Endothelial cell of hepatic sinusoid (primary cell): Measurements from ENCODE around the gene AMPD2.
"Not testable (repeated sequence)": the region's sequence is repeated elsewhere in the genome, so short reads cannot be mapped to it uniquely, and the experiment has no call there.

Source experiments
- in situ Hi-C: cut with HindIII; loops from 2 replicates; pipeline ENCODE4 v1.10.0; 2017; ENCODE audit warnings: low sequenced_read_pairs

AMPD2 gene

DNA sequence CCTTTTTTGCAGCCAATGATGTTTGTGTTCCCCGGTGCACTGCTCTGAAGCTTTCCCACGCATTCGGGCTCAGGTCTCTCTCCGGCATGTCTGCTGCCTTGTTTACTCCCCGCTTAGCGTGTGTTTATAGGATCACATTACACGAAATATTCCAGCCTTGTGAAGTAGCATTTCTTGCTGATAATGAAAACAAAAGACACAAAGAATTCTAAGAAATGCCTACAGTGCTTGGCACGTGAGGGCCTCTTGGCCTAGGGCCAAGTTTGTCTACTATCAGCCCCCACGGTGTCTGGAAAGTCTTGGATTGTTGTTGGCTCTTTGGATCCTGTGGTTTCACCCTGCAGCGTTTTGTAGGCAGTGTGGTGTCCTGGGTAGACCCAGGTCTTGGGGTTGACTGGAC, 25.0 kb downstream of the AMPD2 start:
- in situ Hi-C loops: loop anchor here (5.0 kb wide), 2 partner anchors 83 to 107 kb away; partner anchors contain the start of gene GPR61

DNA sequence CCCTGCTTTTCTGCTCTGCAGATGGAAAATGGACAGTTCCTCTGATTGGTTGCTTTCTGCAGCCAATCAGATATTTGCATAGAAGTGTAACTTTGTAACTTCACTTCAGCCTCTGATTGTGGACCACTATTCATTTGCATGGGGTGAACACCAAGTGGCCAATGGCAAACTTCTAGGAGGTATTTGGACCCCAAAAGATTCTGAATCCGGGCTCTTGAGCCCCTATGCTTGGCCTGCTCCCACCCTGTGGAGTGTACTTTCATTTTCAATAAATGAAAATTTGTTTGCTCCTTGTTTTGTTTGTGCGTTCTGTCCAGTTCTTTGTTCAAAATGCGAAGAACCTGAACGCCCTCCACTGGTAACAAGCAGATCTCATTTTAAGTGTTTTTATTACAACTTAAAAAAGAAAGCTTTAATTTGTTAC, 29.9 kb downstream of the AMPD2 start:
- in situ Hi-C loops: loop anchor here (5.0 kb wide), 1 partner anchor 78 kb away; no protein-coding TSS in a partner anchor

DNA sequence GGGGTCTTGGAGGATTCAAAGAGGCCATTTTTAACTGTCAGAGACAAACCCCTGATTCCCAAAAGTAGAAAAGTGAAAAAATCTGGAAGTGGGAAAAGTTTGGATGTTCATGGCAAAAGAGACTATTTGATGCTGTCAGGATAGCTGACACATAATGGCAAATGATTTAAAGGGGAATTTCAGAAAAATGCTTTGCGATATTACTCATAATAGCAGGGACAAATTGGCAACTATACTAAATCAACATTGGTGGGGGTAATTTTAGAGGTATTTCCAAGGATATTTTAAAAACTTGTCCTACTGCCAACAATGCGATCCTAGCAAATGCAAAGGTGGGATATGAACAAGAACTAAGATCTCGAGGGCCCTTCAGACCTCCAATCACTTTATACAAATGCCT, 31.0 kb downstream of the AMPD2 start:
- in situ Hi-C loops: no loop called here

DNA sequence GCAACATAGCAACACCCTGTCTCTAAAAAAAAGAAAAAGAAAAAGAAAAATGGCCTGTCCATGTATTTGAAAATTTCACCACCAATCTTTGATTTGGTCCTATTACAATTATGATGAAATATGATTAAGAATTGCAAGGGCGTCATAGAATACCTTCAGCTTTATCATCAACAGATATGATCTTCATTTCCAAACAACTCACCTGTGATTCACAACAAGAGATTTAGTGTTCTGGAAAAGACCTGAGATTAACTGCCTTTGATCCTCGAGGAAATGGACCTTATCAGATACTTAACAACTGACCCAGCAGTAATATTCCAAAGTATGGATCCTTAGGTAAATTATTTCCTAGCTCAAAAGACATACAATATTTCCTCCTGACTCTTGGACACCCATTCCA, 32.8 kb downstream of the AMPD2 start:
- in situ Hi-C loops: no loop called here

DNA sequence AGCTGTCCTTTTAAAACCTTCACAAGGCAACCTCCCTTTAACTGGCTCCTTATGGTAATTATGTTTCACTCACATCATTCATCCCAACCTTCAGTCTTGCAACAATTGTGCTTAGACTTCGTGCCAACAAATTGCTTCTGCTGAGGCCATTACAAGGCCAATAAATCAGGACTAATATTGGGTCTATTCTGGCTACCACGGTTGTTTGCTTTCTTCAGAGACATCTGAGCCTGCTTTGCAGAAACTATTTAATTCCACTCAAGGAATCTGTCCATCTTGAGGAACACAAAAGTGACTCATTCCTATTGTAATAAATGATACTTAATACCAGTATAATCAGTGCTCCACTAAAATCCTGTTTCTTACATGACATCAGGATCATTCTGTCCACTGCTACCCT, 33.7 kb downstream of the AMPD2 start:
- in situ Hi-C loops: no loop called here

DNA sequence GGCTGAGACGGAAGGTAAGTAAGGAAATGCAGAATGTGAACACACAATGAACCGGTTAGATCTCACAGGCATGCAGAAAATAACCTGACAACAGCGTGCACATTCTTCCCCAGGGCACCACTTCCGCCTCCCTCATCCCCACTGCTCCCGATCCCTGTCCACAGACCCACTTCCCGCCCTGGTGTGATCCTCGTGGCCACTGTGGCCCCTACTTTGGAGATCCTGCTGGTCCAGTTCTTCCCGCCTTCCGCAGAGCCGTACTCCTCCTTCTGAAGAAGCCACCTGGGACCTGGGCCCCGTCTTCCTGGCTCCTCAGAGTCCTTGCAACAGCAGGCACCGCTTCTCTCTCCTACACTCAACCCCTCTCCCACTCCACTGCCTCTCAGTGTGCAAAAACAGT, 34.9 kb downstream of the AMPD2 start:
- in situ Hi-C loops: no loop called here

DNA sequence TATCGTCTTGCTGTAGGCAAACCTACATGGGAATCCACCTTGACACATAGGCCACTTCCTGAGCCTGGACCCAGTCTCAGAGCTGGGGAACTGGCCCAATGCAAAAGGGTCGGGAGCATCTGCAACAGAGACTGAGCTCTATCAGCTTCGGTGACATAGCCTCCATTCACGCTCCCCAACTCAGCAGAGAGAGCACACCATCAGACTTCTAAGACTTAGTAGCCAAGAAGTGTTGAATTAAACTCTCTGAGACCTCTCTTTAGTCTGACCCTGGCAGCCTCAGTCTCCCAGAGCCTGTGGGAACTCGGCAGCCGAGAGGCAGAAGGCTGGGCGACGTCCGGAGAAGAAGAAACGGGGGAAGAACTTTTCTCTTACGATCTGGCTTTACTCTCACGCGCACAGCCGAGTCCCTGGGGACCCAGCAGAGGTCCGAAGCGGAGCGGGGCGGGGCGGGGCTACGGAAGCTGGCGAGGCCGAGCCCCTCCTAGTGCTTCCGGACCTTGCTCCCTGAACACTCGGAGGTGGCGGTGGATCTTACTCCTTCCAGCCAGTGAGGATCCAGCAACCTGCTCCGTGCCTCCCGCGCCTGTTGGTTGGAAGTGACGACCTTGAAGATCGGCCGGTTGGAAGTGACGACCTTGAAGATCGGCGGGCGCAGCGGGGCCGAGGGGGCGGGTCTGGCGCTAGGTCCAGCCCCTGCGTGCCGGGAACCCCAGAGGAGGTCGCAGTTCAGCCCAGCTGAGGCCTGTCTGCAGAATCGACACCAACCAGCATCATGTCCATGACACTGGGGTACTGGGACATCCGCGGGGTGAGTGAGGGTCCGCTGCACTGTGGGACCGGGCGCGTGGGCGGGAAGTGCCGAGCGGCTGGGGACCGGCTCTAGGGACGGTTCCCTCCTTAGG, 36.2 kb downstream of the AMPD2 start, which contains the start of gene GSTM4:
GSTM4 (plus strand) TSS at position 485 of the 905 bp plus-strand sequence; CDS start at position 776, 291 bp downstream.
- in situ Hi-C loops: no loop called here

DNA sequence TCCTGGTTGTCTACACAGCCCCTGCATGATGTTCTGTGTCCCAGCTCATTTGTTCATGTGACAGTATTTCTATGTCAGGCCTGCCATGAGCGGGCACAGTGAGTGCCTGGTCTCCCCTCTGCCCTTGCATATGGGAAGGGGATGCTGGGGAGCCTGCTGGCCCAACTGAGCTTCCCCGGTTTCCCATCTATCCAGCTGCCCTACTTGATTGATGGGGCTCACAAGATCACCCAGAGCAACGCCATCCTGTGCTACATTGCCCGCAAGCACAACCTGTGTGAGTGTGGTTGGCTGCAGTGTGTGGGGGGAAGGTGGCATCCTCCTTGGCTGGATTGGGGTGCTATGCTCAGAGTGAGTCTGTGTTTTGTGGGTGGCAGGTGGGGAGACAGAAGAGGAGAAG, 37.8 kb downstream of the AMPD2 start:
- in situ Hi-C loops: no loop called here

DNA sequence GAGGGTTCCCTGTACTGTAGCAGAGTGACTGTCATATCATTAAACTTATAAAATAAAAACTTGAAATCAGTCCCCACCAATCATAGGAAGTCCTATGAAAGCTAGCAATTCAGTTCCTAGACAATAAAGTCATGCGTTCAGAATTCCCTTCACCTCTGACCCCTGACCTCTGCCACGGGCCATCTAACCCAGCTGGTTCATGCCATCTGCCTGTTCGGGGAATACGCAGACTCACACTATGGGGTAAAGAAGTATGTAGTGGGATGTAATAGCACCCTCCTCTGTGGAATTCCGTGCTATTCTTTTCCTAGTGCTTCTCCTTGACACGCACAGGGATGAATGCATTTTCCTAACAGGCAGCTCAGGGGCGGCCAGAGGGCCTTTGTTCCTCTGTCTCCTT, 38.3 kb downstream of the AMPD2 start:
- in situ Hi-C loops: no loop called here

DNA sequence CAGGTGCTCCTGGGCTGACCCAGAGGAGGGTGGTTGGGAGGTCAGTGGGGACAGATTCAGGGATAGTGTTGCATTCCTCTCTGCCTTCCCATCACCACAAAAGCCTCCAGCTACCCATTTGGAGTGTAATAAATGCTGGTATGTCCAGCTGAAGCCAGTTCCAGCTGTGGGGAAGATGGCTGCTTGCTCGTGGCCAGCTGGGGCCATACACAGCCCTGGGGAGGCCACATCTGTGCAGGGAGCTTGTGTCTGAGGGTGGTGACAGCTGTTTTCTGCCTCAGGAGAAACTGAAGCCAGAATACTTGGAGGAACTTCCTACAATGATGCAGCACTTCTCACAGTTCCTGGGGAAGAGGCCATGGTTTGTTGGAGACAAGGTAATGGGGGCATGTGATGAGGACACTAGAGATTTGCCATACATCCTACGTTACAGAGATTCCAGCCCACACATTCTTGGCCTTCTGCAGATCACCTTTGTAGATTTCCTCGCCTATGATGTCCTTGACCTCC, 39.0 kb downstream of the AMPD2 start:
- in situ Hi-C loops: no loop called here

DNA sequence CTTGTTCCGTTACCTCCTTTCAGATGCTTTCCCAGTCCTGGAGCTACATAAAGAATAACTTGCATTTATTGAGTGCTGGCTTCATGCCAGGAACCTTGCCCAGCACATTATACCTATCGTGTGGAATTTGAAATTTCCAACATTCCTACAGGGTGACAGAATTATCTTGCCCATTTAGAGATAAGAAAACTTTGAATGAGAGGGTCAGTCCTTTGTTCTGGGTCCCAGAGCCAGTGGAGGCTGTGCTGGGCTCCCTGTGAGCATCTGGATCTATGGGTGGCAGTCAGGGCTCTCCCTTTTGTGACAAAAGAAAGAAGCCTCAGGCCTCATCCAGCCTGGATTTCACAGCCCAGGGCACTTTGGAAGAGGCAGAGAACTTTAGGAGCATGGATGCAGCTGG, 39.5 kb downstream of the AMPD2 start:
- in situ Hi-C loops: no loop called here

DNA sequence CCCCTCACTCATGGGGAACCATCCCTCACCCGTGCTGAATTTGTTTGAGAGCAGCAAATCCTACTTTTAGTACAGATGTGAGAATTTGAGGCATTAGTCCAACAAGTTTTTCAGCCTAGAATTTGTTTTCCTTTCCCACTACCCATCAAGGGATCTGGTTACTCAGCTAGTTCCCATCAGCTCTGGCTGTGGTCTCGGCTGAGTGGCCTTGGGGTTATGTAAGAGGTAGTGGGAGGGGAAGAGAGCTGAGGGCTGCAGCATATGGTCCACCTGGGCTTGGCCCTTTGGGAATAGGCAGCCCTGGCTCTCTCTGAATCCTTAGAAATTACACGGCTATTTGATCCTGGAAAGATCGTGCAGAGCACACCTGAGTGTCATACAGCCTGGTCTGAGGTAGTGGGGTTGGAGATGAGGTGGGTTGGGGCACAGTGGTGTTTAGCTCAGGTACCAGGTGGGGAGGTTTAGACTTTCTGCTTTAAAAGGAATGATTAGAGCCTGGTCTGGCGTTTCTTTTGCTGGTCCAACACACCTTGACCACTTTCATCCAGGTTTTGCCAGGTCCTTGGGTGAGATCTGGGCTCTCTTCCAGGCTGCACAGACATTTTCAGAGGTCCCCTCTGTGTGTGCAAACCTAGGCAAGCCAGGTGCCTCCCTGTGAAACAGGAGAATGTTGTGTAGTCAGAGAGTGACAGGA, 40.5 kb downstream of the AMPD2 start:
- in situ Hi-C loops: no loop called here

DNA sequence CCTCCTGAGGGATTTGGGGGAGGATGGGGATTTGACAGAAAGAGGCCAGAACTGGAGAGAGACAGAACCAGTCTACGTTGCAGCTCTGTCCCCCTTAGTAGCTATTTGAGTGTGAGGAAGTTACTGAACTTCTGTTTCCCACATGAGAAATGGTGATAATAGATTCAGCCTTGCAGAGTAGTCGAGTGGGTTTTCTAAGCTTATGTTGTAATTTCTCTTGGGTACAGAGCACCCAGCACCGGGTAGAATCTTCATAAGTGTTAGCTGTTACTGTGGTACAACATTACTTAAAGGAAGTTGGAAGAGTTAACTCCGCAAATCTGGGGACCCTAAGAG, 41.0 kb downstream of the AMPD2 start:
- in situ Hi-C loops: not testable (repeated sequence)

DNA sequence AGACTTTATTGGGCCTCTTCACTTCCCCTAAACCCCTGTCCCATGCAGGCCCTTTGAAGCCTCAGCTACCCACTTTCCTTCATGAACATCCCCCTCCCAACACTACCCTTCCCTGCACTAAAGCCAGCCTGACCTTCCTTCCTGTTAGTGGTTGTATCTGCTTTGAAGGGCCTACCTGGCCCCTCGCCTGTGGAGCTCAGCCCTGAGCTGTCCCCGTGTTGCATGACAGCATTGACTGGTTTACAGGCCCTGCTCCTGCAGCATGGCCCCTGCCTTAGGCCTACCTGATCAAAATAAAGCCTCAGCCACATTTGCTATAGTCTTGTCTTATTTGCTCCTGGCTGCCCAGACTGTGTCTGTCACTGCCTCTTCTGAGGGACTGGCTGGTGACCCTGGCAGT, 41.8 kb downstream of the AMPD2 start:
- in situ Hi-C loops: no loop called here

DNA sequence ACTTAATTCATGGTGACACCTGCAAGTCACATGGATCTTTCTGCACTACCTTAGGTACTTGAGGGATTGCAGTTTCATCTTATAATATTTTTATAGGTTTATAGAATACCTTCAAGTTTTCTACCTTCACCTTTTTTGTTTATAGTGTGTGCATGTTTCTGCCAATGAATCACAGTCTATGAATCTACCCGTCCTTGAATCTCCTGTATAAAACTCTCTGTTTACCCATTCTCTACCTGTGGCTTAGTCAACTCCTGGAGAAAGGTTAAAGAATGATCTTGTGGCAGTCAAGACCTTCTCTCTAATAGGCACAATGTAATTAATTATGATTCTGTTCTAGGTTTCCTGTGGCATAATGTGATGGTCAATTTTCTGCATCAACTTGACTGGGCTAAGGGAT, 45.0 kb downstream of the AMPD2 start:
- in situ Hi-C loops: no loop called here

DNA sequence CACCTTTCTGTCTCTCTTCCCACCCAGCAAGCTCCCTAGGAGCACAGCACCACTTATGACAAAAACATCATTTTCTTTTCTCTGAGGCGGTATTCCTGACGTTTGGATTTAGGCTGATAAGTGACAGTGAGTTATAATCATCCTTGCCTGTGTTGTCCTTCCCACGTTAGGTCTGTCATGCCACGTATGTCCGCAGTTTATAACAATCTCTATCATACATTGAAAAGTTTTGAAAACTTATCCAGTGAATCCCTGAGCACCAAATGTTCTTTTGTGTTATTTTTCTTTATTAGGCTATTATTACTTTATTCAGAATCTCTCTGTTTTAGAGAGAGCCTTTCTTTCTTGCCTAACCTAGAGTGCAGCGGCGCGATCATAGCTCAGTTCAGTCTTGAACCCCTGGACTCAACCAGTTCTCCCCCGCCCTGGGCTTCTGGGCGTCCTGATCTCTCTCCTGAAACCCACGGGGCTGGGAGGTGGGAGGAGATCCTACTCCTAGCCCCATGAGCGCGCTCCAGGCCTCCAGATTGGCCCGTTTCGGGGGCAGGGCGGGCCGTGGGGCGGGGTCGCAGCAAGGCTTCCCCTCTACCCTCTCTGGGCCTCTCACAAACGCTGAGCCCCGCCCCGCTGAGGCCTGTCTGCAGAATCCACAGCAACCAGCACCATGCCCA, 48.0 kb downstream of the AMPD2 start, which contains the start of gene GSTM2:
GSTM2 (plus strand) TSS at position 606 of the 671 bp plus-strand sequence; CDS start at position 665, 59 bp downstream.
- in situ Hi-C loops: no loop called here

DNA sequence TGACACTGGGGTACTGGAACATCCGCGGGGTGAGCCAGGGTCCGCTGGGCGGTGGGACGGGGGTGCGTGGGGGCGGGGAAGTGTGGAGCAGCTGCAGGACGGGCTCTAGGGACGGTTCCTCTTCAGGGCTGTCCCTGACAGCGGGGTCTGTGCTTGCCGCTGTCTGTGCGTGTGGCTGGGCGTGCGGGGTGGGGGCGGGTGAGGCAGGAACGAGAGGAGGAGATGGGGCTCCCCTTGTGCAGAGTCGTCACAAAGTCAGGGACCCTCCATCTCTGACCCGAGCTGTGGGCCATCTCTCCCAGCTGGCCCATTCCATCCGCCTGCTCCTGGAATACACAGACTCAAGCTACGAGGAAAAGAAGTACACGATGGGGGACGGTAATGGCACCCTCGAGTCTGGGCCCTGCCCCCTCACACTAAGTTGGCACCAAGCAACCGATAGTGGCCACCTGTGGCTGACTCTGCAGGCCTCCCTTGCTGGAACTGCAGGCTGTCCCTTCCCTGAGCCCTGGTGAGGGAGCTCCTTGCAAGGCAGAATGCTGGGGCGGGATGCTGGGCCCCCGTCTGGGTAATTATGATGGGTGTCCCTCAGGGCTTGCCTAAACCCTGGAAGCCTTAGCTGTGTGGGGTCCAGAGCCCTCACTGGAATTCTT, 48.6 kb downstream of the AMPD2 start:
- in situ Hi-C loops: no loop called here

DNA sequence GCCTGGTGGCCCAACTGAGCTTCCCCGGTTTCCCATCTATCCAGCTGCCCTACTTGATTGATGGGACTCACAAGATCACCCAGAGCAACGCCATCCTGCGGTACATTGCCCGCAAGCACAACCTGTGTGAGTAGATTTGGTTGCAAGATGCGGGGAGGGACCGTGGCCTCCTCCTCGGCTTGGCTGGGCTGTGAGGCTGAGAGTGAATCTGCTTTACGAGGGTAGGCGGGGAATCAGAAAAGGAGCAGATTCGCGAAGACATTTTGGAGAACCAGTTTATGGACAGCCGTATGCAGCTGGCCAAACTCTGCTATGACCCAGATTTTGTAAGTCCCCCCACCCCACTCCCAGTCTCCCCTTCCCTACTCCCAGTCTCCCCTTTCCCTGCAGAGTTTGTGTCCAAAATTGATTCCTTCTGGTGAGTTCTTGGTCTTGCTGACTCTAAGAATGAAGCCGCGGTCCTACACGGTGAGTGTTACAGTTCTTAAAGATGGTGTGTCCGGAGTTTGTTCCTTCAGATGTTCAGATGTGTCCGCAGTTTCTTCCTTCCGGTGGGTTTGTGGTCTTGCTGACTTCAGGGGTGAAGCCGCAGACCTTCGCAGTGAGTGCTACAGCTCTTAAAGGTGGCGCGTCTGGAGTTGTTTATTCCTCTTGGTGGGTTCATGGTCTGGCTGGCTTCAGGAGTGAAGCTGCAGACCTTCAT, 49.8 kb downstream of the AMPD2 start:
- in situ Hi-C loops: no loop called here

DNA sequence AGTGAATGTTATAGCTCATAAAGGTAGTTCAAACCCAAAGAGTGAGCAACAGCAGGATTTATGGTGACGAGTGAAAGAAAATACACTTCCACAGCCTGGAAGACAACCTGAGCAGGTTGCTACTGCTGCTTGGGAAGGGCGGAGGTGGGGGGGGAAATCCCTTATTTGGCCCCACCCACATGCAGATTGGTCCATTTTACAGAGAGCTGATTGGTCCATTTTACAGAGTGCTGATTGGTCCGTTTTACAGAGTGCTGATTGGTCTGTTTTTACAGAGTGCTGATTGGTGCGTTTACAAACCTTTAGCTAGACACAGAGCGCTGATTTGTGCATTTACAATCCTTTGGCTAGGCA, 50.3 kb downstream of the AMPD2 start:
- in situ Hi-C loops: not testable (repeated sequence)

DNA sequence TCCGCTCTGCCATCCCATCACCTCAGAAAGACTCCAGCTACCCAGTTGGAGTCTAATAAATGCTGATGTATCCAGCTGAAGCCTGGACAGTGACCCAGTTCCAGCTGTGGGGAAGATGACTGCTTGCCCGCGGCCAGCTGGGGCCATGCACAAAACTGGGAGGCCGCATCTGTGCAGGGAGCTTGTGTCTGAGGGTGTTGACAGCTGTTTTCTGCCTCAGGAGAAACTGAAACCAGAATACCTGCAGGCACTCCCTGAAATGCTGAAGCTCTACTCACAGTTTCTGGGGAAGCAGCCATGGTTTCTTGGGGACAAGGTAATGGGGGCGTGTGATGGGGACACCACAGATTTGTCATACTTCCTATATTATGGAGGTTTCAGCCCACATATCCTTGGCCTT, 51.4 kb downstream of the AMPD2 start:
- in situ Hi-C loops: no loop called here
